H1 (cell line): ENCODE data around the gene SLC6A6. TPM values are rescaled to one million over a fixed set of nuclear protein-coding genes. Genes with fewer than 3 reads are reported as not detected.
A peak's percentile ranks its signal among the peaks of the same experiment; 100 is the strongest.

Source experiments
- CTCF ChIA-PET: fragments of 300-600 bp; sonication (Branson Sonifier 250); formaldehyde crosslinking; loops from one replicate; lab custom pipeline; 2021; ENCODE audit not compliant: partially characterized antibody; lab: Charles Lee
- POLR2A ChIA-PET: fragments of 300-600 bp; sonication (Branson Sonifier 250); formaldehyde crosslinking; loops from one replicate; lab custom pipeline; 2021; ENCODE audit warnings: inconsistent platforms; ENCODE audit not compliant: partially characterized antibody; lab: Charles Lee
- DNase-seq, 2 experiments: peaks; one replicate each; pipeline versions ENCODE4 v3.0.0 to v3.0.0-alpha.2; 2010 to 2022; ENCODE audit warnings: low spot score in 2 of 2, low read depth in 1 of 2, mixed read lengths in 1 of 2
- FAIRE-seq: peaks from 2 replicates; lab custom pipeline; 2011; peaks lifted over from hg19 to GRCh38; lab: Jason Lieb, UNC
- H2AFZ ChIP-seq: 2 replicates; pipeline ENCODE4 v1.8.1; 2012; ENCODE audit warnings: low read length, inconsistent platforms
- H2AK5ac ChIP-seq: 2 replicates; pipeline ENCODE4 v1.6.1; 2013; ENCODE audit warnings: low read depth, low read length
- H2BK120ac ChIP-seq: replicated peaks from 2 replicates; pipeline ENCODE3; 2013; ENCODE audit warnings: low read depth, low read length, inconsistent platforms
- H2BK12ac ChIP-seq: 2 replicates; pipeline ENCODE4 v1.6.1; 2013; ENCODE audit warnings: low read depth, low read length
- H2BK15ac ChIP-seq: 2 replicates; pipeline ENCODE4 v1.6.1; 2013; ENCODE audit warnings: low read length
- H2BK20ac ChIP-seq: 2 replicates; pipeline ENCODE4 v1.6.1; 2013; ENCODE audit warnings: low read length
- H2BK5ac ChIP-seq: 2 replicates; pipeline ENCODE4 v1.6.1; 2013; ENCODE audit warnings: low read depth, low read length
- H3K14ac ChIP-seq: 2 replicates; pipeline ENCODE4 v1.6.1; 2013; ENCODE audit warnings: inconsistent platforms; ENCODE audit not compliant: insufficient read length
- H3K18ac ChIP-seq: 2 replicates; pipeline ENCODE4 v1.6.1; 2013; ENCODE audit warnings: low read length; ENCODE audit errors: extremely low read depth
- H3K23ac ChIP-seq: 2 replicates; pipeline ENCODE4 v1.6.1; 2013; ENCODE audit warnings: inconsistent platforms; ENCODE audit not compliant: insufficient read length
- H3K23me2 ChIP-seq: 2 replicates; pipeline ENCODE4 v1.6.1; 2013; ENCODE audit warnings: low read depth, low read length
- H3K27ac ChIP-seq: 2 replicates; pipeline ENCODE4 v1.6.1; 2011; ENCODE audit warnings: low read depth, low read length, inconsistent platforms
- H3K27me3 ChIP-seq, 4 experiments: replicated peaks in 1 of 4; 1 replicate in 1 of 4; 2 replicates in 3 of 4; pipeline versions ENCODE4 v1.6.1 to v1.8.1; 2011 to 2013; ENCODE audit warnings: low read length in 3 of 4, mild to moderate bottlenecking in 3 of 4, inconsistent platforms in 2 of 4, mixed read lengths in 2 of 4, moderate library complexity in 1 of 4; ENCODE audit not compliant: control insufficient read depth in 3 of 4, insufficient read depth in 3 of 4; ENCODE audit errors: extremely low read depth in 1 of 4
- H3K36me3 ChIP-seq, 4 experiments: 2 replicates each; pipeline versions ENCODE4 v1.6.1 to v1.8.1; 2011 to 2013; ENCODE audit warnings: mild to moderate bottlenecking in 4 of 4, low read length in 3 of 4, moderate library complexity in 2 of 4, control low read depth in 1 of 4, inconsistent platforms in 1 of 4; ENCODE audit not compliant: insufficient read depth in 4 of 4, control insufficient read depth in 2 of 4
- H3K4ac ChIP-seq: replicated peaks from 2 replicates; pipeline ENCODE3; 2013; ENCODE audit warnings: low read length, low read depth, mixed read lengths, inconsistent platforms; ENCODE audit not compliant: insufficient read length
- H3K4me1 ChIP-seq, 4 experiments: replicated peaks in 1 of 4; 1 replicate in 1 of 4; 2 replicates in 3 of 4; pipeline versions ENCODE4 v1.6.1 to v1.8.1; 2011 to 2013; ENCODE audit warnings: low read length in 3 of 4, inconsistent platforms in 2 of 4, mixed read lengths in 1 of 4; ENCODE audit not compliant: insufficient read depth in 4 of 4, control insufficient read depth in 3 of 4
- H3K4me2 ChIP-seq, 2 experiments: 2 replicates each; pipeline versions ENCODE4 v1.6.1 to v1.8.1; 2011 to 2013; ENCODE audit warnings: low read depth in 2 of 2, low read length in 2 of 2, control low read depth in 1 of 2, inconsistent platforms in 1 of 2, mild to moderate bottlenecking in 1 of 2; ENCODE audit not compliant: insufficient read depth in 1 of 2
- H3K4me3 ChIP-seq, 4 experiments: fragments of 200-600, 300-600 bp in 1 of 4; sonication (generic), shearing (Covaris generic), sonication (Bioruptor Twin) in 1 of 4; 2 replicates each; pipeline versions ENCODE4 v1.5.1 to v1.8.1; 2011 to 2016; ENCODE audit warnings: low read length in 4 of 4, low read depth in 3 of 4, control low read depth in 2 of 4, inconsistent platforms in 2 of 4, mild to moderate bottlenecking in 2 of 4, mixed read lengths in 1 of 4, moderate library complexity in 1 of 4; ENCODE audit not compliant: insufficient read depth in 2 of 4; ENCODE audit errors: extremely low read depth in 1 of 4
- H3K56ac ChIP-seq: replicated peaks from 2 replicates; pipeline ENCODE3; 2013; ENCODE audit warnings: low read depth, mild to moderate bottlenecking, mixed read lengths, low read length, inconsistent platforms; ENCODE audit not compliant: insufficient read length
- H3K79me1 ChIP-seq: 2 replicates; pipeline ENCODE4 v1.6.1; 2013; ENCODE audit warnings: low read depth, low read length, control low read depth
- H3K79me2 ChIP-seq, 2 experiments: 2 replicates each; pipeline versions ENCODE4 v1.6.1 to v1.8.1; 2012 to 2013; ENCODE audit warnings: low read length in 2 of 2, mild to moderate bottlenecking in 2 of 2, inconsistent platforms in 1 of 2; ENCODE audit not compliant: insufficient read depth in 2 of 2, control insufficient read depth in 1 of 2
- H3K9ac ChIP-seq, 4 experiments: replicated peaks in 1 of 4; 1 replicate in 1 of 4; 2 replicates in 3 of 4; pipeline versions ENCODE4 v1.6.1 to v1.8.1; 2011 to 2013; ENCODE audit warnings: low read depth in 3 of 4, low read length in 3 of 4, control low read depth in 2 of 4, mild to moderate bottlenecking in 2 of 4, moderate library complexity in 2 of 4, inconsistent platforms in 1 of 4; ENCODE audit errors: extremely low read depth in 1 of 4
- H3K9me3 ChIP-seq, 2 experiments: 2 replicates each; pipeline versions ENCODE4 v1.6.1 to v1.8.1; 2012 to 2013; ENCODE audit warnings: mild to moderate bottlenecking in 2 of 2, moderate library complexity in 2 of 2, control low read depth in 1 of 2, inconsistent platforms in 1 of 2, low read depth in 1 of 2, low read length in 1 of 2, mixed read lengths in 1 of 2; ENCODE audit not compliant: insufficient read depth in 2 of 2
- H4K20me1 ChIP-seq, 2 experiments: replicated peaks in 1 of 2; 2 replicates each; pipeline versions ENCODE3 to v1.8.1; 2011 to 2013; ENCODE audit warnings: inconsistent platforms in 2 of 2, low read length in 2 of 2, mild to moderate bottlenecking in 1 of 2; ENCODE audit not compliant: insufficient read depth in 2 of 2, control insufficient read depth in 1 of 2
- H4K5ac ChIP-seq: 2 replicates; pipeline ENCODE4 v1.6.1; 2013; ENCODE audit warnings: low read length, low read depth, mixed read lengths, inconsistent platforms; ENCODE audit not compliant: insufficient read length
- H4K8ac ChIP-seq: 2 replicates; pipeline ENCODE4 v1.8.0; 2013; ENCODE audit warnings: mild to moderate bottlenecking, moderate library complexity, low read length, inconsistent platforms; ENCODE audit not compliant: insufficient read depth; ENCODE audit errors: extremely low read depth
- H4K91ac ChIP-seq: replicated peaks from 2 replicates; pipeline ENCODE3; 2013; ENCODE audit warnings: low read length, mixed read lengths, inconsistent platforms; ENCODE audit not compliant: insufficient read length
- BACH1 ChIP-seq: IDR thresholded peaks from 2 replicates; pipeline ENCODE4 v1.6.1; 2012; ENCODE audit warnings: low read length, improper control_type of control experiment
- BCL11A ChIP-seq, 2 experiments: IDR thresholded peaks; one replicate each; pipeline ENCODE4 v1.6.1; 2011; ENCODE audit warnings: low read depth in 2 of 2, low read length in 2 of 2, mild to moderate bottlenecking in 2 of 2
- CBX5 ChIP-seq: fragments of 300-800, 300-1000 bp; sonication (generic); IDR thresholded peaks from 2 replicates; pipeline ENCODE4 v1.7.1; 2016; ENCODE audit warnings: antibody characterized with exemption, low read length, low read depth
- CHD1 ChIP-seq: IDR thresholded peaks from 2 replicates; pipeline ENCODE4 v1.6.1; 2012; ENCODE audit warnings: low read depth, low read length, improper control_type of control experiment
- GABPA ChIP-seq: IDR thresholded peaks from 2 replicates; pipeline ENCODE4 v1.6.1; 2011; ENCODE audit warnings: mild to moderate bottlenecking, low read length, moderate library complexity, borderline replicate concordance; ENCODE audit not compliant: insufficient read depth
- JUND ChIP-seq: IDR thresholded peaks from 2 replicates; pipeline ENCODE4 v1.6.1; 2011; ENCODE audit warnings: mild to moderate bottlenecking, improper control_type of control experiment, low read length
- RFX5 ChIP-seq: IDR thresholded peaks from 2 replicates; pipeline ENCODE4 v1.6.1; 2011; ENCODE audit warnings: low read depth, low read length, improper control_type of control experiment, borderline replicate concordance
- RNF2 ChIP-seq: fragments of 200-900, 300-1000 bp; sonication (generic); IDR thresholded peaks from 2 replicates; pipeline ENCODE4 v1.7.1; 2016; ENCODE audit warnings: borderline replicate concordance, low read depth, mild to moderate bottlenecking, antibody characterized with exemption, low read length; ENCODE audit not compliant: poor library complexity, severe bottlenecking; ENCODE audit errors: missing control alignments
- WGBS, 2 experiments: shearing (Covaris generic) in 1 of 2; methylation state at CpG; one replicate each; pipeline versions ENCODE4 v1.1.6 to v1.1.7; 2013 to 2015; ENCODE audit warnings: low lambda C conversion rate in 2 of 2, mixed read lengths in 2 of 2, inconsistent platforms in 1 of 2, low coverage in 1 of 2, missing lambda C conversion rate in 1 of 2; ENCODE audit not compliant: insufficient replicate concordance in 2 of 2, insufficient coverage in 1 of 2, insufficient read length in 1 of 2; ENCODE audit errors: extremely low coverage in 1 of 2, missing lambda C conversion rate in 1 of 2; 5-methylcytosine and 5-hydroxymethylcytosine counted together
- polyA plus RNA-seq, 7 experiments: library from polyadenylated mRNA; depleted of rRNA in 3 of 7; stranded (reverse) in 5 of 7; unstranded in 2 of 7; fragments of >200 nt in 5 of 7; fragments of 200-250 nt in 2 of 7; gene quantifications; 1 replicate in 5 of 7; 2 replicates in 1 of 7; 4 replicates in 1 of 7; pipeline versions ENCODE4 v1.2.1 to v1.2.3, GENCODE V29; 2011 to 2013; ENCODE audit warnings: missing spikeins in 2 of 7, mixed read lengths in 2 of 7
- total RNA-seq: library from RNA; stranded (reverse); fragmentation: NEBNext Ultra II Directional; extraction: Animal tissue kit (Norgen Biotek cat#: 25700); gene quantifications from 2 replicates; pipeline ENCODE4 v1.2.1, GENCODE V29; 2021

The SLC6A6 gene
- total and polyA plus RNA-seq, 2 of the 8 experiments (the other 6 are each of a cell fraction or from before 2014, with no cell fraction given) = 66.2 to 144 TPM

DNA sequence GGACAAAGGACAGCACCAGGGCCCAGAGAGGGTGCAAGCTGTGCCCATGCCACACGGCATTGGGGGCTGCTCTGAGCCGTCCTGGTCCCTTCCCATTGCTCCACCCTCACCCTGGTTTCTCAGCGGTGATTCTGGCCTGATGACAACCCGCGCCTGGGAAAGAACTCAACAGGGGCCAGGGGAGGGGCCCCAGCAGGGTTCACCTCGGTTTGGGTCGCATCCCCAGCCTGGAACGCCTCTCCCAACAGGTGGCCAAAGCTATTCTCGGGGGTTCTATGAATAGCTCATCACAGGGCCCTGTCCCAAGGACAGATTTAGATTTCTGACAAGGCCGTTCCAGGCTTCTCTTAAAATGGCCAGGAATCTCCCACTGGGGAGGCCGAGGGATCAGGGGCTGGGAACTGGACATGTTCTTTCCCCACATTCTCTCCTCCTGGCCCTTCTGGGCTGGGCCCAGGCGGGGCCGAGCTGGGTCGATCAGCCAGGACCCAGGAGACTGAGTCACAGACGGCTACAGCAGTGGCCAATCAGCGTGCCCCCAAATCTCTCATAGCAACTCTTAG, 119.8 kb downstream of the SLC6A6 start:
- Histone ChIP-seq H3K4me3 (no peak overlapping the region), H2BK12ac (no peak overlapping the region), H2BK5ac (no peak overlapping the region), H3K79me1 (no peaks in the 10 kb centered on the region), H2AK5ac (no peak overlapping the region), H3K27ac (no peak overlapping the region), H3K23ac (no peak overlapping the region), H3K23me2 (no peaks in the 10 kb centered on the region; the same call in 1 of the 2 replicates), H3K4ac (no peak overlapping the region), H3K18ac (peak overlapping the region; percentile 19; the same call in 1 of the 2 replicates), H3K14ac (no peak overlapping the region), H2BK120ac (no peak overlapping the region), H2BK20ac (no peak overlapping the region), H2AFZ (no peak overlapping the region), H2BK15ac (no peak overlapping the region; the same call in 1 of the 2 replicates), H3K27me3 (no peaks in the 10 kb centered on the region), H3K4me1 (peaks cover 4 to 12% (median 8%) of the 10 kb centered on the region in 4 experiments), H3K36me3 (no peaks in the 10 kb centered on the region), H3K56ac (no peak overlapping the region), H4K91ac (no peak overlapping the region), H3K9ac (no peak overlapping the region), H3K79me2 (no peaks in the 10 kb centered on the region), H3K9me3 (no peaks in the 10 kb centered on the region), H4K20me1 (no peaks in the 10 kb centered on the region), H4K5ac (no peak overlapping the region), H4K8ac (no peak overlapping the region), H3K4me2 (no peak overlapping the region)
- CTCF ChIA-PET = interaction anchor here (1.5 to 9.5 kb wide), 5 partner anchors 14 to 318 kb away, joined by 4 to 103 read pairs (median 5); no protein-coding TSS in a partner anchor
- DNase-seq (no peak), FAIRE-seq (no peak)
- POLR2A ChIA-PET = interaction anchor here (3.1 kb wide), 1 partner anchor 10 kb away, joined by 10 read pairs; no protein-coding TSS in a partner anchor
- TF ChIP-seq BACH1 = no peak
- no peak for TF ChIP-seq CHD1
- TF ChIP-seq RNF2 = no peak
- no peak for TF ChIP-seq CBX5
- no peak for TF ChIP-seq JUND
- no peak for TF ChIP-seq RFX5
- TF ChIP-seq BCL11A (IDR thresholded peaks at IDR 0.05; ENCODE audit: low read depth in 2 of 2, low read length in 2 of 2) = no peak
- TF ChIP-seq GABPA = no peak
- WGBS, 2 experiments = 80% methylated on average over 16 of the region's 16 CpGs; no CpG with 5 or more reads in 1 of the 2 experiments
